Heart left ventricle (tissue), 16 donors: ENCODE data around the gene NKIRAS2. TPM values are rescaled to one million over a fixed set of nuclear protein-coding genes. Genes with fewer than 3 reads are reported as not detected.

Experiments
- ATAC-seq, 4 donors: fragments of 200-7000 bp; cut with Tn5 transposase; one replicate each; pipeline ENCODE4 v1.9.1; 2020 to 2022; ENCODE audit warnings: moderate library complexity in 4 of 4, mild to moderate bottlenecking in 3 of 4, moderate number of reproducible peaks in 1 of 4
- DNase-seq, 5 donors: peaks; one replicate each; pipeline ENCODE4 v3.0.0-alpha.2; 2020
- H3K27ac ChIP-seq, 12 donors: fragments of 200-600 bp; sonication (generic) in 4 of 12; one replicate each; pipeline versions ENCODE4 v1.5.0 to v1.8.0; 2016 to 2022; ENCODE audit warnings: mild to moderate bottlenecking in 2 of 12
- H3K27me3 ChIP-seq, 9 donors: fragments of 200-600 bp; sonication (generic) in 2 of 9; one replicate each; pipeline versions ENCODE4 v1.5.1 to v1.8.0; 2016 to 2022; ENCODE audit warnings: mild to moderate bottlenecking in 3 of 9
- H3K36me3 ChIP-seq, 9 donors: fragments of 200-600 bp; sonication (generic) in 2 of 9; one replicate each; pipeline versions ENCODE4 v1.5.0 to v1.8.0; 2018 to 2022; ENCODE audit warnings: mild to moderate bottlenecking in 2 of 9
- H3K4me1 ChIP-seq, 12 donors: fragments of 200-600 bp; sonication (generic) in 4 of 12; one replicate each; pipeline versions ENCODE4 v1.5.0 to v1.8.0; 2016 to 2022; ENCODE audit warnings: mild to moderate bottlenecking in 3 of 12
- H3K4me3 ChIP-seq, 12 donors: fragments of 200-600 bp; sonication (generic) in 4 of 12; one replicate each; pipeline versions ENCODE4 v1.5.0 to v1.8.0; 2017 to 2022; ENCODE audit warnings: mild to moderate bottlenecking in 9 of 12, moderate library complexity in 4 of 12
- H3K9me3 ChIP-seq, 12 donors: fragments of 200-600 bp; sonication (generic) in 4 of 12; one replicate each; pipeline versions ENCODE4 v1.5.0 to v1.8.0; 2016 to 2022; ENCODE audit warnings: mild to moderate bottlenecking in 1 of 12
- POLR2A ChIP-seq, 2 donors: fragments of 450-650 bp; IDR thresholded peaks; one replicate each; pipeline ENCODE4 v1.6.1; 2017; ENCODE audit warnings: antibody characterized with exemption in 2 of 2, mild to moderate bottlenecking in 2 of 2, moderate library complexity in 2 of 2
- WGBS, 4 donors: extraction: QIAGEN DNeasy Blood & Tissue Kit in 2 of 4; methylation state at CpG; one replicate each; pipeline versions ENCODE4 v1.1.5 to v1.1.7; 2013 to 2018; 5-methylcytosine and 5-hydroxymethylcytosine counted together
- intact Hi-C, 10 donors: fragments of 100-400 bp; cut with DNase I; formaldehyde crosslinking; loops; one replicate each; pipeline versions ENCODE4 v1.11.1 to v1.14.2; 2022
- polyA plus RNA-seq, 2 donors: library from polyadenylated mRNA; stranded (reverse); fragments of 200-250 nt; gene quantifications; one replicate each; pipeline ENCODE4 v1.2.3, GENCODE V29; 2013
- total RNA-seq, 9 donors: library from RNA; depleted of rRNA in 2 of 9; stranded (reverse); fragments of >200 nt in 2 of 9; fragmentation: NEBNext Ultra II Directional in 3 of 9; extraction: Animal tissue kit (Norgen Biotek cat#: 25700) in 3 of 9; gene quantifications; one replicate each; pipeline versions ENCODE4 v1.1.0 to v1.2.4, GENCODE V29; 2016 to 2023
- TF ChIP-seq, protein P1 (sequence below), 12 donors: fragments of 200-600 bp; sonication (generic) in 4 of 12; IDR thresholded peaks; one replicate each; pipeline versions ENCODE4 v1.5.0 to v1.8.0; 2018 to 2022; ENCODE audit warnings: antibody characterized with exemption in 12 of 12, mild to moderate bottlenecking in 5 of 12
- donor health status: ischemic (EF 13 %, LVEDD 7.1; RV severe dilation, severe dysfunction).
- donor health status: healthy with polysubstance abuse.
- donor health status: DM: no; HTN: yes; CAD: no.
- donor health status: DM: no; HTN: no; CAD: no.
- donor health status: ischemic (EF 25% LVEDD 6.9; RV normal size, moderate dysfunction).
- donor health status: ischemic (EF 25% LVEDD 5.7; RV mildly dilated, moderate dysfunction).
- donor health status: healthy.
- donor health status: DM: yes; HTN: yes; CAD: no.
- donor health status: ischemic (EF 35%, LVEDD 5.7; RV mildly dilated, moderate dysfunction).
- donor health status: nonischemic (EF 11% LVEDD 7.7; RV severe dilation, severe dysfunction).
- donor health status: DM: yes; HTN: yes; CAD: no.
- donor health status: PGD.
- donor health status: ischemic (EF 29% LVEDD 5.4; RV normal size, mild dysfunction).
- donor health status: nonischemic (EF 23%, LVEDD 6.1; RV moderate dilation, normal function).

The NKIRAS2 gene
- total and polyA plus RNA-seq, 11 donors = 50.6 to 78.9 (median 55.9) TPM

DNA sequence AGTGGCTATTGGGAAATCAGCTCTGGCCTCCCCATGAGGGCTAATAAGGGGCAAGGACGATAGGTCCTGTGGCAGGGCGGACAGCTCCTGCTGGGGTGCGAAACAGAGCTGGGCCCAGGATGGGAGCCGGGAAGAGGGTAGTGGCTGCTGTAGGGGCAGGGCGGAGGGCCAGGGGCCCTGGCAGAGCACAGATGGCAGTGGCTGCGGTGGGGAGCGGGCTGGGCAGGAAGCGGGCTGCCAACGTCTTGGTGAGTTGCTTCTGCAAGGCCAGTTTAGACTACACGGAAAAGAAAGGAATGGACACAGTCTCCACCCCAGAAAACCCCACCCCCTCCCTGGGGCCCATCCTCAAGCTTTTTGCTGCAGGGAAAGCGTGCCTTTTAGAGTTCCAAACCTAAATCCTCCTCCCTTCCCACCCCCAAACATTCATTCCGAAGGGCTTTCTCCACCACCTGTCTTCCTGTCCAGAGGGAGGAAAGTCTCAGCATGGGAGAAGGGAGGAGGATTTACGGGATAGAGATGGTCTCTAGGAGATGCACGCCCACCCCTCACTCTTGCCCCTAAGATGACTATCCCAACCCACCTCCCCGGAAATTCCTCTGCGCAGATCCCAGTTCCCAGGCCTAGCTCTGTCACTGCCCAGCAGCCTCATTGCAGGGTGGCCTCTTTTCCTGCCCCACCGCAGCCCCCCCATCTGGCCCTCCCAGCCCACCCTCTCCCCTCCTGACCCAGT is 7.1 kb downstream of the NKIRAS2 start:
- WGBS, 4 donors = 57 to 59% (median 58%) methylated on average over 16 to 17 of the region's 17 CpGs
- peaks cover 0 to 9% (median 0%) of the 10 kb centered on the region in 9 donors for H3K27me3 ChIP-seq
- peaks cover 0 to 37% (median 14%) of the 10 kb centered on the region in 12 donors for H3K4me1 ChIP-seq
- H3K4me3 ChIP-seq = no peak overlapping the region
- H3K36me3 ChIP-seq = peaks cover 0 to 25% (median 23%) of the 10 kb centered on the region in 9 donors
- TF ChIP-seq, protein P1, sequence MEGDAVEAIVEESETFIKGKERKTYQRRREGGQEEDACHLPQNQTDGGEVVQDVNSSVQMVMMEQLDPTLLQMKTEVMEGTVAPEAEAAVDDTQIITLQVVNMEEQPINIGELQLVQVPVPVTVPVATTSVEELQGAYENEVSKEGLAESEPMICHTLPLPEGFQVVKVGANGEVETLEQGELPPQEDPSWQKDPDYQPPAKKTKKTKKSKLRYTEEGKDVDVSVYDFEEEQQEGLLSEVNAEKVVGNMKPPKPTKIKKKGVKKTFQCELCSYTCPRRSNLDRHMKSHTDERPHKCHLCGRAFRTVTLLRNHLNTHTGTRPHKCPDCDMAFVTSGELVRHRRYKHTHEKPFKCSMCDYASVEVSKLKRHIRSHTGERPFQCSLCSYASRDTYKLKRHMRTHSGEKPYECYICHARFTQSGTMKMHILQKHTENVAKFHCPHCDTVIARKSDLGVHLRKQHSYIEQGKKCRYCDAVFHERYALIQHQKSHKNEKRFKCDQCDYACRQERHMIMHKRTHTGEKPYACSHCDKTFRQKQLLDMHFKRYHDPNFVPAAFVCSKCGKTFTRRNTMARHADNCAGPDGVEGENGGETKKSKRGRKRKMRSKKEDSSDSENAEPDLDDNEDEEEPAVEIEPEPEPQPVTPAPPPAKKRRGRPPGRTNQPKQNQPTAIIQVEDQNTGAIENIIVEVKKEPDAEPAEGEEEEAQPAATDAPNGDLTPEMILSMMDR (IDR thresholded peaks at IDR 0.05) = no peak
- no peak for TF ChIP-seq POLR2A (IDR thresholded peaks at IDR 0.05)
- H3K9me3 ChIP-seq = no peaks in the 10 kb centered on the region
- DNase-seq (no peak), ATAC-seq (no peak)
- H3K27ac ChIP-seq = no peak overlapping the region
- intact Hi-C loops = loop anchor here in 7 of 10 donors (5.0 to 10.0 kb wide), 4 partner anchors 40 to 288 kb away; no protein-coding TSS in a partner anchor

DNA sequence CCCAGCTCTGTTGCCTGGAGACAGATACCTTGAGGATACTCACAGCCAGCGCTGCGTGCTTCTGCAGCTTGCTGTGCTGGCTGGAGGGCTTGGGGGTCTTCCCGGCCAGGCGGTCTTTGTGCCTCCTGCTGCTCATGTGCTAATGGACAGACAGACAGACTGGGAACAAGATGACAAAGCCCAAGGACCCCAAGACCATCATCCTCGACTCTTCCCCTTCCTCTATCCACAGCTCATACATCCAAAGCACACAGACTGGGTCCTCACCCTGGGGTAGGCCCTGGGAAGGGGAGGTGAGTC is 7.7 kb downstream of the NKIRAS2 start:
- no peak for ATAC-seq
- Histone ChIP-seq H3K36me3 (peaks cover 0 to 20% (median 18%) of the 10 kb centered on the region in 9 donors), H3K27ac (no peak overlapping the region), H3K4me1 (peaks cover 0 to 36% (median 14%) of the 10 kb centered on the region in 12 donors), H3K27me3 (peaks cover 0 to 9% (median 0%) of the 10 kb centered on the region in 9 donors), H3K4me3 (no peak overlapping the region), H3K9me3 (no peaks in the 10 kb centered on the region)
- TF ChIP-seq, protein P1 (IDR thresholded peaks at IDR 0.05) = no peak
- TF ChIP-seq POLR2A (IDR thresholded peaks at IDR 0.05) = no peak
- 74 to 83% (median 77%) methylated on average over 4 to 5 of the region's 5 CpGs for WGBS, 4 donors
- intact Hi-C loops = loop anchor here in 7 of 10 donors (5.0 to 10.0 kb wide), 4 partner anchors 40 to 287 kb away; no protein-coding TSS in a partner anchor
- no peak for DNase-seq

DNA sequence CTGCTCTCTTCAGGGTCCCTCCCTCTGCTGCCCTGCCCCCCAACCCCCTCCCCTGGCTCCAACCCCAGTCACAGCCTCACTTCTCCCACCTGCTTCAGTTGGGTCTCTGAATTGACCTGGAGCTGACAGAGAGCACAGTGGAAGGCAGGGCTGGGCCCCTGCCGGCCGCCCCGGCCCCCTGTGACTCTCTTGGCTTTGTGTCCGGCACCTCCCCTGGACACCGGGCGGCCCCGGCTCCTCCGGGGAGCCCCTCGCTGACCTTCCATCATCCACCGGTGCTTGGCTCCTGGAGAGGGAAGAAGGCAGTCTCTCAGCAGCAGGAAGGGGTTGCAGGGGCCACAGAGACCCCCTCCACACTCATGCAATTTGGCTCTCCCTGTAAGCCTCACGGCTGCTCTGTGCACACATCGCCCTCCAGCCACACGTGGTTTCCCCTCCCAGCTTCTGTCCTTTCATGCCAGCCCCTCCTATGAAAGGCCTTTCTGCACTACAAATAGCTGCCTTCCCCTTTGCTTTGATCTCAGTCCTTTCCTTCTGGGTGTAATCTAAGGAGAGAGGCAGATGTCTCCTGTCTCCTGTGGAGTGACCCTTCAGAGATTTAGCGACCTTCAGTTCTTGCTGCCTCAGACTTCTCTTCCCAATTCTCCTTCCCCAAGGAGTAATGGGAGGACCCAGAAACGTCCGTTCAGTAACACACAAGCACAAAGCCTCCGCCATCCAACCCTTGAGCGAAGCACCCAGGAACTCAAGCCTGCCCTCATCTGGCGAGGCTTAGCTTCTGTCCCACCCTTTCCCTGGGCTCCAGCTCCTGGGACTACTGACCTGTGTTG is 8.3 kb downstream of the NKIRAS2 start:
- Histone ChIP-seq H3K27me3 (peaks cover 0 to 9% (median 0%) of the 10 kb centered on the region in 9 donors), H3K9me3 (no peaks in the 10 kb centered on the region), H3K27ac (no peak overlapping the region), H3K4me1 (peaks cover 0 to 30% (median 14%) of the 10 kb centered on the region in 12 donors), H3K36me3 (peaks cover 0 to 14% (median 12%) of the 10 kb centered on the region in 9 donors), H3K4me3 (no peak overlapping the region)
- intact Hi-C loops = loop anchor here in 7 of 10 donors (5.0 to 10.0 kb wide), 4 partner anchors 39 to 287 kb away; no protein-coding TSS in a partner anchor
- ATAC-seq (no peak), DNase-seq (no peak)
- TF ChIP-seq, protein P1 (IDR thresholded peaks at IDR 0.05) = peak in 2 of 12 donors; percentile 10 to 12
- no peak for TF ChIP-seq POLR2A (IDR thresholded peaks at IDR 0.05)
- 54 to 65% (median 56%) methylated on average over 16 to 19 of the region's 19 CpGs for WGBS, 4 donors

DNA sequence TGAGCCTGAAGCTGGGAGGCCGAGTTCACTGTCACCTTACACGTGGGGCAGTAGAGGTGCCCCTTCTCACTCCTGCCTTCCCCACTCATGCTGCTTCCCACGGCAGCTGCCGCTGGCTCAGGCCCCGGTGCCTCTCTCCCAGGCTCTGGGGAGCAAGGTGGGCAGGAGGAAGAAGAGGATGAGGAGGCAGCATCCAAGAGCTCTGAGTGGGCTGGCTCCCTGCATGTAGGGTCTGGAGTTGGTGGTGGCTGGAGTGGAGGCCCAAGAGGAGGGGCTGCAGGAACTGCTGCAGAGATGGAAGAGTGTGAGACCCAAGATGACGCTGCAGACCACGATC is 8.9 kb downstream of the NKIRAS2 start:
- H3K36me3 ChIP-seq = peaks cover 0 to 8% (median 6%) of the 10 kb centered on the region in 9 donors
- no peak overlapping the region for H3K4me3 ChIP-seq
- intact Hi-C loops = loop anchor here in 7 of 10 donors (5.0 to 10.0 kb wide), 4 partner anchors 39 to 286 kb away; no protein-coding TSS in a partner anchor
- peaks cover 0 to 9% (median 0%) of the 10 kb centered on the region in 9 donors for H3K27me3 ChIP-seq
- H3K9me3 ChIP-seq = no peaks in the 10 kb centered on the region
- no peak for TF ChIP-seq POLR2A (IDR thresholded peaks at IDR 0.05)
- TF ChIP-seq, protein P1 (IDR thresholded peaks at IDR 0.05) = no peak
- ATAC-seq (no peak), DNase-seq (no peak)
- 69 to 80% (median 70%) methylated on average over 6 to 7 of the region's 7 CpGs for WGBS, 4 donors
- peaks cover 0 to 24% (median 14%) of the 10 kb centered on the region in 12 donors for H3K4me1 ChIP-seq
- no peak overlapping the region for H3K27ac ChIP-seq
